Measurements from ENCODE around the gene SEPTIN10.

DNA sequence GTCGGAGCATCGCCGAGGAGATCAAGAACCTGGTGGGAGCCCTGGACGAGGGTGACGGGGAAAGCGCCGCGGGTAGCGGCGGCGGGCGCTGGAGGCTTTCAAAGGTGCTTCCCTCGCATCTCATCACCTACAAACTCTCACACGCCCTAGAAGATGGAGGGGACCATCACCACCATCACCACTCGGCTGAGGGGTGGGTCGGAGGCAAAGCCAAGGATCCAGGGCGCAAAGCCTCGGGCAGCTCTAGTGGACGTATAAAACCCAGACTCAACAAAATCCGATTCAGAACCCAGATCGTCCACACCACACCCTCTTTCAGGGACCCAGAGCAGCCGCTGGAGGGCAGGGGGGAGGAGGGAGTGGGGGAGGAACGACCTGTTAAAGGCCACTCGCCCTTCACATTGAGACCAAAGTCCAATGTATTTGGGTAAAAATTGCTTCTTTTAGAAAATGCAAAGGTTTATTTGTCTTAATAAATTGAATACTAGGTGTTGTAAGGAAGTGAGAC is 1.9 kb upstream of the SEPTIN10 start:
- TF ChIP-seq ZNF274 (IDR thresholded peaks at IDR 0.05; ENCODE audit: low read depth, low read length): no peak
- TF ChIP-seq YY1 (IDR thresholded peaks at IDR 0.05; ENCODE audit: insufficient read depth, insufficient read length): no peak

All from NT2/D1 (cell line).